Transverse colon (tissue), 3 donors: ENCODE measurements around the gene C2CD3.

Experiments
- EP300 ChIP-seq: sonication (generic); formaldehyde crosslinking; IDR thresholded peaks from one replicate; pipeline ENCODE4 v1.6.1; 2017; ENCODE audit warnings: antibody characterized with exemption, low read depth
- POLR2A ChIP-seq: fragments of 450-650 bp; IDR thresholded peaks from one replicate; pipeline ENCODE4 v1.6.1; 2016; ENCODE audit warnings: antibody characterized with exemption, mild to moderate bottlenecking, moderate library complexity
- TF ChIP-seq, protein P1 (sequence below), 5 experiments: fragments of 200-600 bp in 3 of 5; fragments of 450-650 bp in 2 of 5; sonication (generic) in 3 of 5; IDR thresholded peaks; 1 replicate in 2 of 5; 2 replicates in 3 of 5; pipeline ENCODE4 v1.5.1; 2016 to 2017; ENCODE audit warnings: antibody characterized with exemption in 5 of 5, inconsistent platforms in 3 of 5, mild to moderate bottlenecking in 2 of 5, moderate library complexity in 1 of 5

DNA sequence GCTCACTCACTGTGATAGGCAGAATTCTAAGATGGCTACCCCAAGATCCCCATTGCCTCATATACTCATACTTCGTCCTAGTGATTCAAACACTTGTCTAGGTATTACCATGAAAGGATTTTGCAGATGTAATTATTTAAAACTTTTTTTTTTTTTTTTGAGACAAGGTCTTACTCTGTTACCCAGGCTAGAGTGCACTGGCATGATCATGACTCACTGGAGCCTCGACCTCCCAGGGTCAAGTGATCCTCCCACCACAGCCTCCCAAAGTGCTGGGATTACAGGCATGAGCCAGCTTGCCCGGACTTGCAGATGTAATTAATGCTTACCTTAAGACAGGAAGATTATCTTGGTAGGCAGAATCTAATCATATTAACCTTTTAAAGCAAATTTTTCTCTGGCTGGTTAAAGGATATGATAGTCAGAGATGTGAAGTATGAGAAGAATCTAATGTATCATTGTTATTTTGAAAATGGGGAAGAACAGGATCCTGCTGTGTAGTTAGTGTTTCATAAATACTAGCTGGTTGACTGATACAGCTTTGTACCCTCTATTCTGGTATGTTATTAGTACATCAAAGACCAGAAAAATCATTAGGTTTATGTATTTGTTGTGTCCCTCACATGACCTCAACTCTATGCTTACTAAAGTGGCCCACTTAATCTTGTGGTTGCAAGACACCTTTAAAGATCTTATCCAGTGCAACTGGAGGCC lies 35.5 kb downstream of the C2CD3 start:
- TF ChIP-seq EP300 (no peak), POLR2A (no peak)
- TF ChIP-seq, protein P1, sequence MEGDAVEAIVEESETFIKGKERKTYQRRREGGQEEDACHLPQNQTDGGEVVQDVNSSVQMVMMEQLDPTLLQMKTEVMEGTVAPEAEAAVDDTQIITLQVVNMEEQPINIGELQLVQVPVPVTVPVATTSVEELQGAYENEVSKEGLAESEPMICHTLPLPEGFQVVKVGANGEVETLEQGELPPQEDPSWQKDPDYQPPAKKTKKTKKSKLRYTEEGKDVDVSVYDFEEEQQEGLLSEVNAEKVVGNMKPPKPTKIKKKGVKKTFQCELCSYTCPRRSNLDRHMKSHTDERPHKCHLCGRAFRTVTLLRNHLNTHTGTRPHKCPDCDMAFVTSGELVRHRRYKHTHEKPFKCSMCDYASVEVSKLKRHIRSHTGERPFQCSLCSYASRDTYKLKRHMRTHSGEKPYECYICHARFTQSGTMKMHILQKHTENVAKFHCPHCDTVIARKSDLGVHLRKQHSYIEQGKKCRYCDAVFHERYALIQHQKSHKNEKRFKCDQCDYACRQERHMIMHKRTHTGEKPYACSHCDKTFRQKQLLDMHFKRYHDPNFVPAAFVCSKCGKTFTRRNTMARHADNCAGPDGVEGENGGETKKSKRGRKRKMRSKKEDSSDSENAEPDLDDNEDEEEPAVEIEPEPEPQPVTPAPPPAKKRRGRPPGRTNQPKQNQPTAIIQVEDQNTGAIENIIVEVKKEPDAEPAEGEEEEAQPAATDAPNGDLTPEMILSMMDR (IDR thresholded peaks at IDR 0.05), result no peak
